ENCODE measurements around the gene JMJD6. TPM values are rescaled to one million over a fixed set of nuclear protein-coding genes. Genes with fewer than 3 reads are reported as not detected.

Gene JMJD6
- total RNA-seq, 3 donors from 2014 or later (not counting 1 experiment from before 2014, with no cell fraction given): 169 to 257 (median 195) TPM

DNA sequence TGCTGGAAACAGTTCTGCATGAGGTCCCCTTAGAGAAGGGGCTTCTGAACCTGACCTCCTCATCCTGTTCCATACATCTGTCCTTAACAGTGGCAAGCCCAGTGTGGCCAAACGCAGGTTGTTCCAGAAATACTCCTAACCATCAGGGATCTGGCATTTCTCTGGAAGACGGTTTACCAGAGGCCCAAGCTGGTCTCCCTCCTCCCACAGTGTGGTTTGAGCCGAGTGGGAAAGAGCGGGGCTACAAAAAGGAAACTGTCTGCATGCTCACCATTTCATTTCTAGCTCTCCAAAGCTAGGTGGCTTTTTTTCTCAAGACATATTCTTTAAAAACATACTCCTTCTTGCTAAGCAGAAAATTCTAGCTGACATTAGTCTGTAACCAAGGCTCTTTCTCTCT is 21.6 kb downstream of the JMJD6 start:
- H3K4me3 Mint-ChIP-seq: no peak overlapping the region
- no peak overlapping the region for H3K27ac Mint-ChIP-seq
- TF ChIP-seq, protein P1, sequence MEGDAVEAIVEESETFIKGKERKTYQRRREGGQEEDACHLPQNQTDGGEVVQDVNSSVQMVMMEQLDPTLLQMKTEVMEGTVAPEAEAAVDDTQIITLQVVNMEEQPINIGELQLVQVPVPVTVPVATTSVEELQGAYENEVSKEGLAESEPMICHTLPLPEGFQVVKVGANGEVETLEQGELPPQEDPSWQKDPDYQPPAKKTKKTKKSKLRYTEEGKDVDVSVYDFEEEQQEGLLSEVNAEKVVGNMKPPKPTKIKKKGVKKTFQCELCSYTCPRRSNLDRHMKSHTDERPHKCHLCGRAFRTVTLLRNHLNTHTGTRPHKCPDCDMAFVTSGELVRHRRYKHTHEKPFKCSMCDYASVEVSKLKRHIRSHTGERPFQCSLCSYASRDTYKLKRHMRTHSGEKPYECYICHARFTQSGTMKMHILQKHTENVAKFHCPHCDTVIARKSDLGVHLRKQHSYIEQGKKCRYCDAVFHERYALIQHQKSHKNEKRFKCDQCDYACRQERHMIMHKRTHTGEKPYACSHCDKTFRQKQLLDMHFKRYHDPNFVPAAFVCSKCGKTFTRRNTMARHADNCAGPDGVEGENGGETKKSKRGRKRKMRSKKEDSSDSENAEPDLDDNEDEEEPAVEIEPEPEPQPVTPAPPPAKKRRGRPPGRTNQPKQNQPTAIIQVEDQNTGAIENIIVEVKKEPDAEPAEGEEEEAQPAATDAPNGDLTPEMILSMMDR (IDR thresholded peaks at IDR 0.05): no peak
- Histone ChIP-seq H3K9me3 (ENCODE audit: control insufficient read depth, insufficient read depth, low read length) (no peaks in the 10 kb centered on the region), H3K27ac (ENCODE audit: low read length) (no peak overlapping the region), H3K4me3 (ENCODE audit: low read length) (no peak overlapping the region), H3K36me3 (ENCODE audit: control insufficient read depth, insufficient read depth, low read length) (no peaks in the 10 kb centered on the region), H3K27me3 (ENCODE audit: control insufficient read depth, insufficient read depth, low read length) (no peaks in the 10 kb centered on the region), H3K4me1 (ENCODE audit: control insufficient read depth, insufficient read depth, low read length) (peaks cover 25% of the 10 kb centered on the region)
- no peaks in the 10 kb centered on the region for H3K9me3 Mint-ChIP-seq
- WGBS (ENCODE audit: insufficient coverage): 53% methylated on average over 4 of the region's 4 CpGs
- no peak for ATAC-seq
- no peaks in the 10 kb centered on the region for H3K36me3 Mint-ChIP-seq
- intact Hi-C loops (cut with micrococcal nuclease): no loop called here
- peaks cover 0 to 50% of the 10 kb centered on the region in 2 donors for H3K4me1 Mint-ChIP-seq
- no peaks in the 10 kb centered on the region for H3K27me3 Mint-ChIP-seq (ENCODE audit: low read depth in 2 of 2)
- no peak for DNase-seq

DNA sequence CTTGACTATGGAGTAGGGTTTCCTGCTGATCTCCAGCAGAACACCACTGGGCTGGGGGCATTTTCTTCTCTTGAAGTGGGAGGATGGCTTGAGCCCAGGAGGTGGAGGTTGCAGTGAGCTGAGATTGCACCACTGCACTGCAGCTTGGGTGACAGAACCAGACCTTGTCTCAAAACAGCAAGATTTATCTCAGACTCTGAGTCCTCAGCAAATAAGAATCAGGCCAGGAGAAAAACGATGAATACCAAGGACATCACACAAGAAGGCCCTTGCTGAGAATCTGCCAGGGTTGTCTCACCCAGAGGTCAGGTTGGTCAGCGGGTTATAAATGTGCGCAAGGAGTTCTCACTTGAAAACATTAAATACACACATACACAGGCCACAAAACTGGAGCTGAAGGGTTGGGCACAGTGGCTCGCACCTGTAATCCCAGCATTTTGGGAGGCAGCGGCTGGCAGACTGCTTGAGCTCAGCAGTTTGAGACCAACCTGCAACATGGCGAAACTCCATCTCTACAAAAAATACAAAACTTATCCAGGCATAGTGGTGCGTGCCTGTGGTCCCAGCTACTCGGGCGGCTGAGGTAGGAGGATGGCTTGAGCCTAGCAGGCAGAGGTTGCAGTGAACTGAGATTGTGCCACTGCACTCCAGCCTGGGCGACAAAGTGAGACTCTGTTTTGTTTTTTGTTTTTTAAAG is 23.3 kb downstream of the JMJD6 start:
- H3K9me3 ChIP-seq (ENCODE audit: control insufficient read depth, insufficient read depth, low read length): no peaks in the 10 kb centered on the region
- H3K4me3 ChIP-seq (ENCODE audit: low read length): no peak overlapping the region
- H3K9me3 Mint-ChIP-seq: no peaks in the 10 kb centered on the region
- H3K27me3 ChIP-seq (ENCODE audit: control insufficient read depth, insufficient read depth, low read length): no peaks in the 10 kb centered on the region
- no peak for DNase-seq
- ATAC-seq: no peak
- peaks cover 22% of the 10 kb centered on the region for H3K4me1 ChIP-seq (ENCODE audit: control insufficient read depth, insufficient read depth, low read length)
- TF ChIP-seq, protein P1 (IDR thresholded peaks at IDR 0.05): no peak
- no peak overlapping the region for H3K27ac ChIP-seq (ENCODE audit: low read length)
- peaks cover 0 to 42% of the 10 kb centered on the region in 2 donors for H3K4me1 Mint-ChIP-seq
- H3K27me3 Mint-ChIP-seq (ENCODE audit: low read depth in 2 of 2): no peaks in the 10 kb centered on the region
- no peaks in the 10 kb centered on the region for H3K36me3 ChIP-seq (ENCODE audit: control insufficient read depth, insufficient read depth, low read length)
- intact Hi-C loops (cut with micrococcal nuclease): no loop called here
- no peaks in the 10 kb centered on the region for H3K36me3 Mint-ChIP-seq
- H3K4me3 Mint-ChIP-seq: no peak overlapping the region
- WGBS (ENCODE audit: insufficient coverage): 98% methylated on average over 10 of the region's 10 CpGs
- H3K27ac Mint-ChIP-seq: no peak overlapping the region

DNA sequence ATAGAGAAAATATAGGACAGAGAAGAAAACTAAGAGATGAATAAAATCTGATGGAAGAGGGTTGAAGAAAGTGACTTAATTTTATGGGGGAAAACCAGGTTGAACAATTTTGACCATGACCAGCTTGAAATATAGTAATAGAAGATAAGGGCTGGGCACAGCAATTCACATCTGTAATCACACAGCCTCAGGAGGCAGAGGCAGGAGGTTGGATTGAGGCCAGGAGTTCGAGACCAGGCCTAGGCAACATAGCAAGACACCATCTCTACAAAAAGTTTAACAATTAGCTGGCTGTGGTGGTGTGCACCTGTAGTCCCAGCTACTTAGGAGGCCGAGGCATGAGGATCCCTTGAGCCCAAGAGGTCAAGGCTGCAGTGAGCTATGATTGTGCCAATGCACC is 24.3 kb downstream of the JMJD6 start:
- no peaks in the 10 kb centered on the region for H3K27me3 ChIP-seq (ENCODE audit: control insufficient read depth, insufficient read depth, low read length)
- Mint-ChIP-seq H3K4me1 (peaks cover 0 to 35% of the 10 kb centered on the region in 2 donors), H3K4me3 (no peak overlapping the region), H3K9me3 (no peaks in the 10 kb centered on the region), H3K27me3 (ENCODE audit: low read depth in 2 of 2) (no peaks in the 10 kb centered on the region), H3K36me3 (no peaks in the 10 kb centered on the region), H3K27ac (no peak overlapping the region)
- H3K36me3 ChIP-seq (ENCODE audit: control insufficient read depth, insufficient read depth, low read length): no peaks in the 10 kb centered on the region
- intact Hi-C loops (cut with micrococcal nuclease): no loop called here
- ATAC-seq: no peak
- WGBS (ENCODE audit: insufficient coverage): 20% methylated on average over 1 of the region's 2 CpGs
- TF ChIP-seq, protein P1 (IDR thresholded peaks at IDR 0.05): no peak
- no peak overlapping the region for H3K4me3 ChIP-seq (ENCODE audit: low read length)
- no peak overlapping the region for H3K27ac ChIP-seq (ENCODE audit: low read length)
- H3K9me3 ChIP-seq (ENCODE audit: control insufficient read depth, insufficient read depth, low read length): no peaks in the 10 kb centered on the region
- no peak for DNase-seq
- peaks cover 25% of the 10 kb centered on the region for H3K4me1 ChIP-seq (ENCODE audit: control insufficient read depth, insufficient read depth, low read length)

DNA sequence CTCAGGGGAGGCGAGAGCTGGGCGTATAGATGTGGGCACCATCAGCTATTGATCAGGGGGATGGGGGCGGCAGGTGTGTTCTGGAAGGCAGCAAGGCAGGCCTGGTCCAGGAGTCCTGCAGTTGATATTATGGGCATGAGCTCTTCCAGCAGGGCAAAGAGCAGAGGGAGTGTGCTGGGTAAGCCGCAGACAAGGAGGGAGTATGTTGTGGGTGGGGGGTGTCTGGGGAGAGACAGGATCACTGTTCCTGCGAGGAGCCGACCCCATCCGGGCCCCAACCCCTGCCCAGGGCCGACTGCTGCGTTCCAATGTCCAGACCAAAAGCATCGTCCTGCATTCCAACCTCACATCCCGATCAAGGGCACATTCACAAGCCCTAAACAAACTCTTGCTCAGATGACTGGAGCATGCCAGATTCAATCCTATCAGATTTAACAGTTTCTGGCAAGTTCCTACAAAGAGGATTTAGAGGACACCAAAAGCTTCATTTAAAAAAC is 24.9 kb downstream of the JMJD6 start:
- Histone ChIP-seq H3K27ac (ENCODE audit: low read length) (no peak overlapping the region), H3K4me1 (ENCODE audit: control insufficient read depth, insufficient read depth, low read length) (peaks cover 25% of the 10 kb centered on the region), H3K36me3 (ENCODE audit: control insufficient read depth, insufficient read depth, low read length) (no peaks in the 10 kb centered on the region), H3K9me3 (ENCODE audit: control insufficient read depth, insufficient read depth, low read length) (no peaks in the 10 kb centered on the region), H3K4me3 (ENCODE audit: low read length) (no peak overlapping the region), H3K27me3 (ENCODE audit: control insufficient read depth, insufficient read depth, low read length) (no peaks in the 10 kb centered on the region)
- peaks cover 0 to 34% of the 10 kb centered on the region in 2 donors for H3K4me1 Mint-ChIP-seq
- no peak overlapping the region for H3K4me3 Mint-ChIP-seq
- no peaks in the 10 kb centered on the region for H3K9me3 Mint-ChIP-seq
- no peaks in the 10 kb centered on the region for H3K27me3 Mint-ChIP-seq (ENCODE audit: low read depth in 2 of 2)
- H3K27ac Mint-ChIP-seq: no peak overlapping the region
- intact Hi-C loops (cut with micrococcal nuclease): no loop called here
- DNase-seq (no peak), ATAC-seq (no peak)
- TF ChIP-seq, protein P1 (IDR thresholded peaks at IDR 0.05): no peak
- WGBS (ENCODE audit: insufficient coverage): 95% methylated on average over 11 of the region's 11 CpGs
- no peaks in the 10 kb centered on the region for H3K36me3 Mint-ChIP-seq

Measured in natural killer cell (primary cell).